ENCODE data around the gene EEF1AKMT3. TPM values are rescaled to one million over a fixed set of nuclear protein-coding genes. Genes with fewer than 3 reads are reported as not detected.

EEF1AKMT3 gene
- total RNA-seq, 1 donor from 2014 or later = 1.6 TPM

- no peak for ATAC-seq
- intact Hi-C loops (cut with micrococcal nuclease) = no loop called here
- DNase-seq = no peak
Observed at GRCh38 chr12:57823131-57823907, 50.9 kb downstream of the EEF1AKMT3 start.

GRCh38 chr12:57823908-57824640 is 51.7 kb downstream of the EEF1AKMT3 start:
- ATAC-seq = no peak
- DNase-seq = no peak
- intact Hi-C loops (cut with micrococcal nuclease) = no loop called here

GRCh38 chr12:57825451-57825850 is 53.0 kb downstream of the EEF1AKMT3 start:
- DNase-seq (no peak), ATAC-seq (no peak)
- intact Hi-C loops (cut with micrococcal nuclease) = no loop called here

- DNase-seq (no peak), ATAC-seq (no peak)
- intact Hi-C loops (cut with micrococcal nuclease) = no loop called here
Observed at GRCh38 chr12:57826400-57826799, 54.0 kb downstream of the EEF1AKMT3 start.

- intact Hi-C loops (cut with micrococcal nuclease) = no loop called here
- no peak for DNase-seq
- no peak for ATAC-seq
Observed at GRCh38 chr12:57826966-57827365, 54.6 kb downstream of the EEF1AKMT3 start.

GRCh38 chr12:57829025-57829777 is 56.8 kb downstream of the EEF1AKMT3 start:
- no peak for ATAC-seq
- intact Hi-C loops (cut with micrococcal nuclease) = no loop called here

GRCh38 chr12:57830393-57830792 is 58.0 kb downstream of the EEF1AKMT3 start:
- ATAC-seq (no peak), DNase-seq (no peak)
- intact Hi-C loops (cut with micrococcal nuclease) = loop anchor here (5.0 kb wide), 1 partner anchor 67 kb away; no protein-coding TSS in a partner anchor

More at GRCh38 chr12:57829025-57829777, 56.8 kb downstream of the EEF1AKMT3 start:
- no peak for DNase-seq

Small RNAs within 50 kb of the gene (microRNA-seq; reads per million reads assigned to microRNA genes)
- gene MIR26A2 (ENCODE audit: borderline number of aligned reads) (282 reads per million, percentile 60 among the genes with 10 or more reads in this experiment), gene MIR6759 (ENCODE audit: borderline number of aligned reads) (not detected)

Other genes starting within 250 kb of the EEF1AKMT3 start
- 35.2 TPM for gene MBD6, start 249.8 kb upstream of the EEF1AKMT3 start, total RNA-seq
- 89.2 TPM for gene DCTN2, start 225.4 kb upstream of the EEF1AKMT3 start, total RNA-seq
- gene KIF5A, start 222.6 kb upstream of the EEF1AKMT3 start, total RNA-seq = 0.12 TPM
- gene PIP4K2C, start 181.4 kb upstream of the EEF1AKMT3 start, total RNA-seq = 11.9 TPM
- 21.4 TPM for gene DTX3, start 167.8 kb upstream of the EEF1AKMT3 start, total RNA-seq
- gene ARHGEF25, start 161.2 kb upstream of the EEF1AKMT3 start, total RNA-seq = 11.9 TPM
- 5.1 TPM for gene B4GALNT1, start 139.4 kb upstream of the EEF1AKMT3 start, total RNA-seq
- 104 TPM for gene OS9, start 78.5 kb upstream of the EEF1AKMT3 start, total RNA-seq
- gene AGAP2, start 33.9 kb upstream of the EEF1AKMT3 start, total RNA-seq = 7.5 TPM
- 32.8 TPM for gene TSPAN31, start 27.6 kb upstream of the EEF1AKMT3 start, total RNA-seq
- 42.1 TPM for gene CDK4, start 20.3 kb upstream of the EEF1AKMT3 start, total RNA-seq
- 15.6 TPM for gene MARCHF9, start 17.5 kb upstream of the EEF1AKMT3 start, total RNA-seq
- not detected for gene CYP27B1, start 5.5 kb upstream of the EEF1AKMT3 start, total RNA-seq
- gene METTL1, start 509 bp upstream of the EEF1AKMT3 start, total RNA-seq = 7.5 TPM
- gene TSFM, start 10.2 kb downstream of the EEF1AKMT3 start, total RNA-seq = 52.4 TPM
- 2.4 TPM for gene AVIL, start 46.1 kb downstream of the EEF1AKMT3 start, total RNA-seq
- gene CTDSP2, start 74.1 kb downstream of the EEF1AKMT3 start, total RNA-seq = 104 TPM
- 8.3 TPM for gene ATP23, start 169.0 kb downstream of the EEF1AKMT3 start, total RNA-seq

All from left ventricle myocardium superior (tissue), 1 donor.